ENCODE measurements around the gene CHST11.

The CHST11 gene

DNA sequence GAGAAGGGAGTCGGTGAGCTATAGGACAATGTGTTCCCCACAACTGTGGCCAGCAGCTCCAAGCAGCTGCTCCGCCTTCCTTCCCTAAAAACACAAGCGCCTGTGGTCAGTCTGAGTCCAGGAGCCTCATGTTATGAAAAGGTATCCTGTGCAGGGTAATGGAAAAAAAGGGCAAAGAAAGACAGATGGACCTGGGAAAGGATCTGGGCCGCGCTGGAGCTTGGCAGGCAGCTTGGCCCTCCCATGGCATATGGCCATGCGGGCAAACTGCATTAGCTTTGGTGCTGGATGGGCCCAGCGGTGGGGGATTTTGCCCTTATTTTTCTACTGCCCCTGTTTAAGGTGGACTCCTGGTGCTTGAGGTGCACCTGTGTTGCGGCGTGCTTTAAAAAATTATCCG is 23.7 kb upstream of the CHST11 start:
- DNase-seq (ENCODE audit: low read depth in 2 of 2) = no peak

GRCh38 chr12:104434129-104434528 is 22.6 kb upstream of the CHST11 start:
- DNase-seq (ENCODE audit: low read depth in 2 of 2) = no peak

GRCh38 chr12:104435175-104435574 is 21.6 kb upstream of the CHST11 start:
- no peak for DNase-seq (ENCODE audit: low read depth in 2 of 2)

DNA sequence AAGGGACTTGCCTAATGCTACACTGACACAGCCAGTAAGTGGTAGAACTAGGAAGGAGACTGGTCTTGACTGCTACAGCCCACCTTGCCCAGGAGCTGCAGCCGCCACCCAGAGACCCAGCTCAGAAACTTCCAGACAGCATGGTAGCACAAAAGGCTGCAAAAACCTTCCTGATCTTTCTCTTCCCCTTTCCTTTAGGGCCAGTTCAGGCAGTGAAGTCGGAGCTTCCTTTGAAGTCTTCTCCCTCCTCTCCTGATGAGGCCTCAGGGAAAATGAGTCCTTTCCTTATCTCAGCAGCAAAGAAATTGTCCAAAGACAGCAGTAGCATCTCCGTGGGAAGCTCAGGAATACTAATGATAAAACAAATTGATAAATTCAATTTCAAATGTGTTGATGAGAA is 21.0 kb upstream of the CHST11 start:
- DNase-seq (ENCODE audit: low read depth in 2 of 2) = no peak

GRCh38 chr12:104436790-104437189 is 20.0 kb upstream of the CHST11 start:
- no peak for DNase-seq (ENCODE audit: low read depth in 2 of 2)

DNA sequence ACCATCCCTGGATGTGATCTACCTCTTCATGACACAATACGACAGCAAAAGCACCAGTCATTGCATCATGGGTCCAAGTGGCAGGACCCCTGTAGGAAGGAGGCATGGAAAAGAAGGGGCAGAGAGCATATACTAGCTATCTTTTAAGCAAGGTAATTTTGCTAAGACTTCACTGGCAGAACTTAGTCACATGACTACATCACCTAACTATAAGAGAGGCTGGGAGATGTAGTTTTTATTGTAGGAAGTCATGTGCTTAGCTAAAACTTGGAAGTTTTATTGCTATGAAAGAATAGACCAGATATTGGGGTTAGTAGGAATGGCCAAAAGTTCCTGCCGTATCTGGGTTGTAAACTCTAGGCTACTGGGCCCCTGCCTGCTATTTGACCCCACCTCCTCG is 18.6 kb upstream of the CHST11 start:
- no peak for DNase-seq (ENCODE audit: low read depth in 2 of 2)

- no peak for DNase-seq (ENCODE audit: low read depth in 2 of 2)
Measured at GRCh38 chr12:104439137-104439536, 17.6 kb upstream of the CHST11 start.

- no peak for DNase-seq (ENCODE audit: low read depth in 2 of 2)
Measured at GRCh38 chr12:104443008-104443407, 13.7 kb upstream of the CHST11 start.

GRCh38 chr12:104446646-104447421 is 9.9 kb upstream of the CHST11 start:
- no peak for DNase-seq (ENCODE audit: low read depth in 2 of 2)

DNA sequence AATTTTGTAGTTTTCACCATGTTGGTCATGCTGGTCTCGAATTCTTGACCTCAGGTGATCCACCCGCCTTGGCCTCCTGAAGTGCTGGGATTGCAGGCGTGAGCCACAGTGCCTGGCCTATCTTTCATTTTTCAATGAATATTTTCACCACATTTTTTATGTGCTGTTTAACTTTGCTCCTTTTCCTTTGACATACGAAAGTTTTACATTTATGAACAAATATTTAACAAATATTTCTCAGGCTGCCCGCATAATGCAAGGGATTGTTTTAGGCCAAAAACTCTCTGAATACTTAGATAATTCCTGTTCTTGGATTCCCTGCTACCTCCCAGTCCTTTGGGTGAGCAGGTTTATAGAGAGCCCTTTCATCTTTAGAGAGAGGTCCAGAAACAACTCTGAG is 8.7 kb upstream of the CHST11 start:
- no peak for DNase-seq (ENCODE audit: low read depth in 2 of 2)

GRCh38 chr12:104448451-104448850 is 8.3 kb upstream of the CHST11 start:
- DNase-seq (ENCODE audit: low read depth in 2 of 2) = no peak

- no peak for DNase-seq (ENCODE audit: low read depth in 2 of 2)
Measured at GRCh38 chr12:104450700-104451099, 6.0 kb upstream of the CHST11 start.

DNA sequence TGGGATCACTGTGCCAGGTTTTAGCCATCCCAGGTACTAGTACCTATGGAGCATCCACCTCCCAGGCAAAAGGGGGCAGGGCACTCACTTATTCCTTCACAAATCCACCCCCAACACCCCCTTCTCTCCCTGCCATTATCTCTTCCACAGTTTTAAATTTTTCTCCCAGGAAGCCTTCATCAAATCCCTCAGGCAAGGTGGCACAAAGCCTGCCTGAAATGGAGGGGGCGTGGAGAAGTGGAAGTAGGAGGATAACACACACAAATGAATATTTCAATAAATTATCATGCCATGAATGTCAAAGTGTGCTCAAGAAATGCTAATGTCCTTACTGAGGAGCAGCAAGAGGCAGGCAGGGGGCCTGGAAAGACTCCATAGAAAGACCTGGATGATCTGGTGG is 4.7 kb upstream of the CHST11 start:
- no peak for DNase-seq (ENCODE audit: low read depth in 2 of 2)

DNA sequence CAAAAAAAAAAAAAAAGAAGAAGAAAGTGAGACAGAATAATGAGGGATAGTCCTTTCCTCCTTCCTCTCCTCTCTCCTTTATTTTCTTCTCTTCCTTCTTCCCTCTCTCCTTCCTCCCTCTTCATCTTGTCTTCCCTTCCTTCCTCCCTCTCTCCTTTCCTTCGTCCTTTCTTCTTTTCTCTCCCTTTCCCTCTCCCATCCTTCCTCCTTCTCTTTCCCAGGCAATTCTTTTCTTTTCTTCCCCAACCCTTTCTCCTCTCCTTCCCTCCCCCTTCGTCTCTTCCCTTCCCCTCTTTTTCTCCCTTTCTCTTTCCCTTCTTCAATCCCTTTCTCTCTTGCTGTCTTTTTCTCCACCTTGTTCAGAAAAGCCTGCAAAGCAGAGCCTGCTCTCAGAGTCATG is 3.6 kb upstream of the CHST11 start:
- DNase-seq (ENCODE audit: low read depth in 2 of 2) = no peak

DNA sequence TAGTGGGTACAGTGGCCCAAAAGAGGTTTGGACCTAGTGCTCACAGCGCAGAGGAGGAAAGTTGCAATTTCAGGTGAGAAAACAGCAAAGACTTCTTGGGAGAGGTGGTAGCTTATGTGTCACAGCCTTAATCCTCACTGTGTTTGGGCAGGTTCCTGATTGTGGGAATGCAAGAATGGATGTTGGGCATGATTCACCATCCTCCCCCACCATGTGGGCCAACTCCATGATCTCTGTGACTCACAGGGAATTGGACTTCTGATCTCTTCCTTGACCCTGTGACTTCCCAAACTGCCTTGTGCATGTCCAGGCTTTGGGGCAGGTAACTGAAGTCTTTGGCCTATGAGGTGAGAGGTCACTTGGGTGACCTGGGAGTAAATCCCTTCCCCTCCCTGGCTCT is 1.8 kb upstream of the CHST11 start:
- DNase-seq (ENCODE audit: low read depth in 2 of 2) = no peak

- no peak for DNase-seq (ENCODE audit: low read depth in 2 of 2)
Measured at GRCh38 chr12:104455578-104456416, 951 bp upstream of the CHST11 start.

- no peak for DNase-seq (ENCODE audit: low read depth in 2 of 2)
Measured at GRCh38 chr12:104456950-104457745, 400 bp downstream of the CHST11 start.

DNA sequence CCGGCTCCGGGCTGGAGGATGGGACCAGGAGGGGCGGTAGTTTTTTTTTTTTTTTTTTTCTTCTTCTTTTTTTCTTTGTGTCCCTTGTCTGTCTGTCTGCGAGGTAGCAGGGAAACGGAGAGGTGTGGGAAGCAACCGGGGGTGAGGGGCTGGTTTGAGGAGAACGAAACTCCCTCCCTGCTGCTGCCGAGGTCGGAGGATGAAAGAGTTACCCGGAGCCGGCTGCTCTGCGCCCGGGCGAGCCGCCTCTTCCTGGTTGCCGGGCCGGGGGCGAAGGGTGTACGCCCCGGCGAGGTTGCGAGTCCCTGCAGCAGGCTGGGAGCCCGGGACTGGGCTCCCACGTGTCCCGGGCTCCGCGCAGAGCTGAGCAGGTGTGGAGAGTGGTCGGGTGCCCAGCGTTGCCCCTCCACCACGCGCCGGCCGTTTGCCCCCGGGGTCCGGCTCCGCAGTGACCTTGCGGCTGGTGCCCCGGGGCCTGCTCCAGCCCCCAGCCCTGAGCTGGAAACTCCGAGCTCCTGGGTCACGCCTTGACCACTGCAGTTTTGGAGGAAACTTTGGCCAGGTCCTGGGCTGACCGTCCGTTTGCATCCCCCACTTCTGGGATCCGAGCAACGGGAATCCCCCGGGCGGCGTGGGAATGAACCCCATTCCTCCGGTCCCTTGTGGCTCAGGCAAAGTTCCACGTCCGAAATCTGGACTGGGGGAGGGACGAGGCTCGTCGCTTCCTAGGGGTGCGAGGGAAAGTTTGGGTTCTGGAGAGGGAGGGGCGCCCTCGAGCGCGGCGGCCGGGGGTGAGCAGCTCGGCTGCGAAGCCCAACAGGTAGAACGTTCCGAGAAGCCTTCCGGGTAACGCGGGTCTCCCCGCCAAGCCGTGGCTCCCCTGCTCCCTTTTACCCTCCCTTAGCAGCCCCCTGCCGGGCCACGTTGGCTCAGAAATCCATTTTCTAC is 1.3 kb downstream of the CHST11 start:
- no peak for DNase-seq (ENCODE audit: low read depth in 2 of 2)

GRCh38 chr12:104458694-104459367 is 2.1 kb downstream of the CHST11 start:
- no peak for DNase-seq (ENCODE audit: low read depth in 2 of 2)

GRCh38 chr12:104459368-104459909 is 2.7 kb downstream of the CHST11 start:
- no peak for DNase-seq (ENCODE audit: low read depth in 2 of 2)
